Measurements from ENCODE around the gene SNX1. TPM values are rescaled to one million over a fixed set of nuclear protein-coding genes. Genes with fewer than 3 reads are reported as not detected.

The SNX1 gene
- total and polyA plus RNA-seq, 2 of the 13 experiments (the other 11 are each of a cell fraction or from before 2014, with no cell fraction given), result 29.3 to 60.1 TPM

DNA sequence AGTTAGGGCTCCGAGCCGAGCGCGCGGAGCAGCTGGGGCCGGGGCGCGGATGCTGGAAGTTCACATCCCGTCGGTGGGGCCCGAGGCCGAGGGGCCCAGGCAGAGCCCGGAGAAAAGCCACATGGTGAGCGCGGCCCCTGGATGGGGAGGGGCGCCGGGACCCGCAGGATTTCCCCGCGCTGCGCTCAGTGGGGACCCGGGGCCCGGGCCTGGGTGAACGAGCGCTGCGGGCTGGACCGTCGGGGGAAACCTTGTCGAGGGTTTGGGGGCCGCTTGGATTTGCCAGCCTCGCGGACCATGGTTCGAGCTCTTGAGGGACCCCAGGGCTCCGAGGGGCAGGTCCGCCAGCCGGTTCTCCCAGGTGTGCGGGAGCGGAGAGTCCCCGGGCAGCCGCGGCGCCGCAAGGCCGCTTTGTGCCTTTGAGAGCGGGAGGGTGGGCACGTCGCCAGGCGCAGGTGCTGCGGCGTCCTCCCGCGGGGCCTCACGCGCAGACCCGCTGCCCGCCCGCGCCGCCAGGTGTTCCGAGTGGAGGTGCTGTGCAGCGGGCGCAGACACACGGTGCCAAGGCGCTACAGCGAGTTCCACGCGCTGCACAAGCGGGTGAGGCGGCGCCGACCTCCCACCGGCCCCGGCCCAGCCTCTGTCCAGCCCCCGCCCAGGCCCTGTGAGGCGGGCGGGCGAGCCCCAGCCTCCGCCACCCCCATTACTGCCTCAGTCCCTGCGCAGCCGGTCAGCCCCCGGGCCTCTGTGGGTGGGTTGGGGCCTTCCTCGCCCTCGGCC, 56.1 kb downstream of the SNX1 start, which contains the start of gene SNX22 (continued):
- TF ChIP-seq, protein P1, sequence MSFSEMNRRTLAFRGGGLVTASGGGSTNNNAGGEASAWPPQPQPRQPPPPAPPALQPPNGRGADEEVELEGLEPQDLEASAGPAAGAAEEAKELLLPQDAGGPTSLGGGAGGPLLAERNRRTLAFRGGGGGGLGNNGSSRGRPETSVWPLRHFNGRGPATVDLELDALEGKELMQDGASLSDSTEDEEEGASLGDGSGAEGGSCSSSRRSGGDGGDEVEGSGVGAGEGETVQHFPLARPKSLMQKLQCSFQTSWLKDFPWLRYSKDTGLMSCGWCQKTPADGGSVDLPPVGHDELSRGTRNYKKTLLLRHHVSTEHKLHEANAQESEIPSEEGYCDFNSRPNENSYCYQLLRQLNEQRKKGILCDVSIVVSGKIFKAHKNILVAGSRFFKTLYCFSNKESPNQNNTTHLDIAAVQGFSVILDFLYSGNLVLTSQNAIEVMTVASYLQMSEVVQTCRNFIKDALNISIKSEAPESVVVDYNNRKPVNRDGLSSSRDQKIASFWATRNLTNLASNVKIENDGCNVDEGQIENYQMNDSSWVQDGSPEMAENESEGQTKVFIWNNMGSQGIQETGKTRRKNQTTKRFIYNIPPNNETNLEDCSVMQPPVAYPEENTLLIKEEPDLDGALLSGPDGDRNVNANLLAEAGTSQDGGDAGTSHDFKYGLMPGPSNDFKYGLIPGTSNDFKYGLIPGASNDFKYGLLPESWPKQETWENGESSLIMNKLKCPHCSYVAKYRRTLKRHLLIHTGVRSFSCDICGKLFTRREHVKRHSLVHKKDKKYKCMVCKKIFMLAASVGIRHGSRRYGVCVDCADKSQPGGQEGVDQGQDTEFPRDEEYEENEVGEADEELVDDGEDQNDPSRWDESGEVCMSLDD (CRISPR knock-in tag; IDR thresholded peaks at IDR 0.05; ENCODE audit: borderline replicate concordance), result peak; percentile 54; the same call in 1 of the 2 replicates
- TF ChIP-seq, protein P2, sequence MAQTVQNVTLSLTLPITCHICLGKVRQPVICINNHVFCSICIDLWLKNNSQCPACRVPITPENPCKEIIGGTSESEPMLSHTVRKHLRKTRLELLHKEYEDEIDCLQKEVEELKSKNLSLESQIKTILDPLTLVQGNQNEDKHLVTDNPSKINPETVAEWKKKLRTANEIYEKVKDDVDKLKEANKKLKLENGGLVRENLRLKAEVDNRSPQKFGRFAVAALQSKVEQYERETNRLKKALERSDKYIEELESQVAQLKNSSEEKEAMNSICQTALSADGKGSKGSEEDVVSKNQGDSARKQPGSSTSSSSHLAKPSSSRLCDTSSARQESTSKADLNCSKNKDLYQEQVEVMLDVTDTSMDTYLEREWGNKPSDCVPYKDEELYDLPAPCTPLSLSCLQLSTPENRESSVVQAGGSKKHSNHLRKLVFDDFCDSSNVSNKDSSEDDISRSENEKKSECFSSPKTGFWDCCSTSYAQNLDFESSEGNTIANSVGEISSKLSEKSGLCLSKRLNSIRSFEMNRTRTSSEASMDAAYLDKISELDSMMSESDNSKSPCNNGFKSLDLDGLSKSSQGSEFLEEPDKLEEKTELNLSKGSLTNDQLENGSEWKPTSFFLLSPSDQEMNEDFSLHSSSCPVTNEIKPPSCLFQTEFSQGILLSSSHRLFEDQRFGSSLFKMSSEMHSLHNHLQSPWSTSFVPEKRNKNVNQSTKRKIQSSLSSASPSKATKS (CRISPR knock-in tag; IDR thresholded peaks at IDR 0.05), result no peak
- TF ChIP-seq, protein P3, sequence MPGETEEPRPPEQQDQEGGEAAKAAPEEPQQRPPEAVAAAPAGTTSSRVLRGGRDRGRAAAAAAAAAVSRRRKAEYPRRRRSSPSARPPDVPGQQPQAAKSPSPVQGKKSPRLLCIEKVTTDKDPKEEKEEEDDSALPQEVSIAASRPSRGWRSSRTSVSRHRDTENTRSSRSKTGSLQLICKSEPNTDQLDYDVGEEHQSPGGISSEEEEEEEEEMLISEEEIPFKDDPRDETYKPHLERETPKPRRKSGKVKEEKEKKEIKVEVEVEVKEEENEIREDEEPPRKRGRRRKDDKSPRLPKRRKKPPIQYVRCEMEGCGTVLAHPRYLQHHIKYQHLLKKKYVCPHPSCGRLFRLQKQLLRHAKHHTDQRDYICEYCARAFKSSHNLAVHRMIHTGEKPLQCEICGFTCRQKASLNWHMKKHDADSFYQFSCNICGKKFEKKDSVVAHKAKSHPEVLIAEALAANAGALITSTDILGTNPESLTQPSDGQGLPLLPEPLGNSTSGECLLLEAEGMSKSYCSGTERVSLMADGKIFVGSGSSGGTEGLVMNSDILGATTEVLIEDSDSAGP (CRISPR knock-in tag; IDR thresholded peaks at IDR 0.05; ENCODE audit: borderline replicate concordance), result peak; percentile 72; the same call in 1 of the 2 replicates
- 0 out of 2 replicates have a peak, but pooled peaks have one; percentile 6 for TF ChIP-seq RXRA (CRISPR knock-in tag; IDR thresholded peaks at IDR 0.05)
- TF ChIP-seq, protein P4, sequence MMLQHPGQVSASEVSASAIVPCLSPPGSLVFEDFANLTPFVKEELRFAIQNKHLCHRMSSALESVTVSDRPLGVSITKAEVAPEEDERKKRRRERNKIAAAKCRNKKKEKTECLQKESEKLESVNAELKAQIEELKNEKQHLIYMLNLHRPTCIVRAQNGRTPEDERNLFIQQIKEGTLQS (CRISPR knock-in tag; IDR thresholded peaks at IDR 0.05), result no peak
- peak; percentile 40 for TF ChIP-seq SAP130 (CRISPR knock-in tag; IDR thresholded peaks at IDR 0.05; ENCODE audit: low read depth)
- 0 out of 2 replicates have a peak, but pooled peaks have one; percentile 38 for TF ChIP-seq ZSCAN25 (CRISPR knock-in tag; IDR thresholded peaks at IDR 0.05)
- TF ChIP-seq, protein P5, sequence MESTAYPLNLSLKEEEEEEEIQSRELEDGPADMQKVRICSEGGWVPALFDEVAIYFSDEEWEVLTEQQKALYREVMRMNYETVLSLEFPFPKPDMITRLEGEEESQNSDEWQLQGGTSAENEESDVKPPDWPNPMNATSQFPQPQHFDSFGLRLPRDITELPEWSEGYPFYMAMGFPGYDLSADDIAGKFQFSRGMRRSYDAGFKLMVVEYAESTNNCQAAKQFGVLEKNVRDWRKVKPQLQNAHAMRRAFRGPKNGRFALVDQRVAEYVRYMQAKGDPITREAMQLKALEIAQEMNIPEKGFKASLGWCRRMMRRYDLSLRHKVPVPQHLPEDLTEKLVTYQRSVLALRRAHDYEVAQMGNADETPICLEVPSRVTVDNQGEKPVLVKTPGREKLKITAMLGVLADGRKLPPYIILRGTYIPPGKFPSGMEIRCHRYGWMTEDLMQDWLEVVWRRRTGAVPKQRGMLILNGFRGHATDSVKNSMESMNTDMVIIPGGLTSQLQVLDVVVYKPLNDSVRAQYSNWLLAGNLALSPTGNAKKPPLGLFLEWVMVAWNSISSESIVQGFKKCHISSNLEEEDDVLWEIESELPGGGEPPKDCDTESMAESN (CRISPR knock-in tag; conservative IDR thresholded peaks at IDR 0.05), result 0 out of 2 replicates have a peak, but pooled peaks have one; percentile 38
- no peak for TF ChIP-seq MLLT10 (CRISPR knock-in tag; IDR thresholded peaks at IDR 0.05)
- no peak for TF ChIP-seq MEIS1 (CRISPR knock-in tag; IDR thresholded peaks at IDR 0.05; ENCODE audit: borderline replicate concordance)
- TF ChIP-seq ZMYM2 (CRISPR knock-in tag; IDR thresholded peaks at IDR 0.05), result peak; percentile 26; the same call in 1 of the 2 replicates
- TF ChIP-seq ZNF260 (CRISPR knock-in tag; IDR thresholded peaks at IDR 0.05; ENCODE audit: borderline replicate concordance, low read depth), result no peak
- TF ChIP-seq ZNF556 (CRISPR knock-in tag; IDR thresholded peaks at IDR 0.05; ENCODE audit: borderline replicate concordance), result peak; percentile 26; the same call in 1 of the 2 replicates
- no peak for TF ChIP-seq ZSCAN20 (CRISPR knock-in tag; IDR thresholded peaks at IDR 0.05; ENCODE audit: borderline replicate concordance)
- 0 out of 2 replicates have a peak, but pooled peaks have one; percentile 40 for TF ChIP-seq ZSCAN30 (CRISPR knock-in tag; IDR thresholded peaks at IDR 0.05)
- peak; percentile 54 for TF ChIP-seq TAF1 (CRISPR knock-in tag; IDR thresholded peaks at IDR 0.05)

All from HepG2 (cell line).